ENCODE results near the gene PCDHA4.
"Not testable (repeated sequence)": the region's sequence is repeated elsewhere in the genome, so short reads cannot be mapped to it uniquely, and the experiment has no call there.

The PCDHA4 gene

GRCh38 chr5:140822281-140822629 is 15.4 kb downstream of the PCDHA4 start:
- DNase-seq: no peak

- DNase-seq: not testable (repeated sequence)
These were observed 16.1 kb downstream of the PCDHA4 start for GRCh38 chr5:140822969-140823368.

GRCh38 chr5:140823475-140823874 is 16.6 kb downstream of the PCDHA4 start:
- DNase-seq: no peak

- no peak for DNase-seq
These were observed 21.0 kb downstream of the PCDHA4 start, which contains the start of gene PCDHA6 for GRCh38 chr5:140827704-140828361. TSS of gene PCDHA6 (plus strand) at chr5:140827960. CDS start at chr5:140828092, 132 bp downstream.

- no peak for DNase-seq
These were observed 21.5 kb downstream of the PCDHA4 start for GRCh38 chr5:140828362-140828737.

- not testable (repeated sequence) for DNase-seq
These were observed 22.9 kb downstream of the PCDHA4 start for GRCh38 chr5:140829511-140830501.

- no peak for DNase-seq
These were observed 27.1 kb downstream of the PCDHA4 start, which contains the start of gene PCDHA7 for GRCh38 chr5:140833993-140834392. TSS of gene PCDHA7 (plus strand) at chr5:140834269. CDS start at chr5:140834384, 115 bp downstream.

GRCh38 chr5:140834439-140835008 is 27.7 kb downstream of the PCDHA4 start:
- DNase-seq: not testable (repeated sequence)

GRCh38 chr5:140835622-140836510 is 29.0 kb downstream of the PCDHA4 start:
- DNase-seq: no peak

- no peak for DNase-seq
These were observed 34.4 kb downstream of the PCDHA4 start, which contains the start of gene PCDHA8 for GRCh38 chr5:140840978-140841962. TSS of gene PCDHA8 (plus strand) at chr5:140841187. CDS start at chr5:140841322, 135 bp downstream.

- DNase-seq: no peak
These were observed 36.2 kb downstream of the PCDHA4 start for GRCh38 chr5:140842798-140843733.

GRCh38 chr5:140848139-140849102 is 41.6 kb downstream of the PCDHA4 start, which contains the start of gene PCDHA9:
TSS of gene PCDHA9 (plus strand) at chr5:140848382. CDS start at chr5:140848496, 114 bp downstream.
- not testable (repeated sequence) for DNase-seq

GRCh38 chr5:140849831-140850634 is 43.2 kb downstream of the PCDHA4 start:
- DNase-seq: not testable (repeated sequence)

- DNase-seq: no peak
These were observed 49.2 kb downstream of the PCDHA4 start, which contains the start of gene PCDHA10 for GRCh38 chr5:140855772-140856674. TSS of gene PCDHA10 (plus strand) at chr5:140855897. CDS start at chr5:140856049, 152 bp downstream.

GRCh38 chr5:140857177-140857986 is 50.5 kb downstream of the PCDHA4 start:
- DNase-seq: no peak

- no peak for DNase-seq
These were observed 51.0 kb downstream of the PCDHA4 start for GRCh38 chr5:140857987-140858240.

Measured in COR-L47 (cell line).